ENCODE measurements around the gene CENPW. TPM values are rescaled to one million over a fixed set of nuclear protein-coding genes. Genes with fewer than 3 reads are reported as not detected.

The CENPW gene
- total RNA-seq (2022; extraction: Qiagen RNA extraction) = 33.2 to 40.0 TPM (median 38.3 TPM) in 5 replicates

GRCh38 chr6:126339796-126340609, at the start of gene CENPW:
Gene CENPW, plus strand, starts transcription at chr6:126340115. Its CDS starts 159 bp downstream, at chr6:126340274.

